Smooth muscle cell (in vitro differentiated cells): Measurements from ENCODE around the gene VWA3A. TPM values are rescaled to one million over a fixed set of nuclear protein-coding genes. Genes with fewer than 3 reads are reported as not detected.

Source experiments
- DNase-seq: peaks from one replicate; lab custom pipeline; 2025; ENCODE audit not compliant: unreplicated experiment; lab: John Stamatoyannopoulos, UW
- H2AFZ ChIP-seq: fragments of 200-600 bp; sonication (generic); 2 replicates; pipeline ENCODE4 v1.6.0; 2016; ENCODE audit warnings: antibody characterized with exemption, low read depth, mild to moderate bottlenecking
- H3F3A ChIP-seq: fragments of 200-600 bp; sonication (generic); 2 replicates; pipeline ENCODE4 v1.6.0; 2017; ENCODE audit warnings: antibody characterized with exemption, low read depth
- H3K27ac ChIP-seq: fragments of 200-600 bp; sonication (generic); 2 replicates; pipeline ENCODE4 v1.5.1; 2016; ENCODE audit warnings: low read depth, mild to moderate bottlenecking
- H3K27me3 ChIP-seq: fragments of 200-600 bp; sonication (generic); 2 replicates; pipeline ENCODE4 v1.6.1; 2016; ENCODE audit warnings: low read depth, mild to moderate bottlenecking
- H3K36me3 ChIP-seq: fragments of 200-600 bp; sonication (generic); 2 replicates; pipeline ENCODE4 v1.5.1; 2016; ENCODE audit warnings: low read depth
- H3K4me1 ChIP-seq: fragments of 200-600 bp; sonication (generic); 2 replicates; pipeline ENCODE4 v1.5.1; 2016; ENCODE audit warnings: low read depth
- H3K4me2 ChIP-seq: fragments of 200-600 bp; sonication (generic); 2 replicates; pipeline ENCODE4 v1.6.0; 2016; ENCODE audit warnings: mild to moderate bottlenecking
- H3K4me3 ChIP-seq: fragments of 200-600 bp; sonication (generic); 2 replicates; pipeline ENCODE4 v1.5.1; 2016; ENCODE audit warnings: mild to moderate bottlenecking
- H3K79me2 ChIP-seq: fragments of 200-600 bp; sonication (generic); 2 replicates; pipeline ENCODE4 v1.6.0; 2016; ENCODE audit warnings: low read depth, mild to moderate bottlenecking
- H3K9ac ChIP-seq: fragments of 200-600 bp; sonication (generic); 2 replicates; pipeline ENCODE4 v1.6.0; 2016; ENCODE audit warnings: low read depth
- H3K9me3 ChIP-seq: fragments of 200-600 bp; sonication (generic); replicated peaks from 2 replicates; pipeline ENCODE4 v1.5.1; 2016; ENCODE audit warnings: low read depth
- H4K20me1 ChIP-seq: fragments of 200-600 bp; sonication (generic); 2 replicates; pipeline ENCODE4 v1.6.0; 2016; ENCODE audit warnings: low read depth
- WGBS: methylation state at CpG from one replicate; pipeline ENCODE4 v1.1.7; 2016; ENCODE audit warnings: low lambda C conversion rate; 5-methylcytosine and 5-hydroxymethylcytosine counted together
- polyA plus RNA-seq: library from polyadenylated mRNA; unstranded; fragments of >200 nt; fragmentation: Nextera tagmentation; extraction: Ambion mirVana; gene quantifications from 2 replicates; pipeline ENCODE4 v1.2.1, GENCODE V29; 2016
- total RNA-seq: library from RNA; depleted of rRNA; stranded (reverse); fragments of >200 nt; gene quantifications from 2 replicates; pipeline ENCODE4 v1.2.3, GENCODE V29; 2014
- TF ChIP-seq, protein P1 (sequence below): fragments of 200-600 bp; sonication (generic); IDR thresholded peaks from 2 replicates; pipeline ENCODE4 v1.5.1; 2017; ENCODE audit warnings: borderline replicate concordance, mild to moderate bottlenecking, antibody characterized with exemption; ENCODE audit not compliant: insufficient read depth, poor library complexity, severe bottlenecking

Gene VWA3A
- total and polyA plus RNA-seq, 2 experiments from 2014 or later = not detected

DNA sequence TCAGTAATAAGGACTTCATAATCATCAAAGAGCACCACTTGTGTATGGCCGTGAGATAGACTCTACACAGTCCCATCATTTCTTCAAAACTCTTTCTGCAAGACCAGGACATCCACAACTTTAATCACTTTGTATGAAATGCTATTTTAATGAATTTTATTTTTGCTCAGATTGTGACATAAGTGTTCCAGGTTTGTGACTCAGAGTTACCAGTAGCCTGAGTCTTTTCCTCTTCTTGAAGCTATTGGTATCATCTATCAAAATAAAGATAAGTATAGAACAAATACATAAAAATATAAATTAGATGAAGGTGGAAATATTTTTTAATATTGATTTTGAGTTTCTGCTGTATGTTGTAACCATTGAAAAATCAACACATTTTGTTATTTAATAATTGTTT, 16.6 kb upstream of the VWA3A start:
- H4K20me1 ChIP-seq = peaks cover 49% of the 10 kb centered on the region
- peaks cover 5% of the 10 kb centered on the region for H3K79me2 ChIP-seq
- TF ChIP-seq, protein P1, sequence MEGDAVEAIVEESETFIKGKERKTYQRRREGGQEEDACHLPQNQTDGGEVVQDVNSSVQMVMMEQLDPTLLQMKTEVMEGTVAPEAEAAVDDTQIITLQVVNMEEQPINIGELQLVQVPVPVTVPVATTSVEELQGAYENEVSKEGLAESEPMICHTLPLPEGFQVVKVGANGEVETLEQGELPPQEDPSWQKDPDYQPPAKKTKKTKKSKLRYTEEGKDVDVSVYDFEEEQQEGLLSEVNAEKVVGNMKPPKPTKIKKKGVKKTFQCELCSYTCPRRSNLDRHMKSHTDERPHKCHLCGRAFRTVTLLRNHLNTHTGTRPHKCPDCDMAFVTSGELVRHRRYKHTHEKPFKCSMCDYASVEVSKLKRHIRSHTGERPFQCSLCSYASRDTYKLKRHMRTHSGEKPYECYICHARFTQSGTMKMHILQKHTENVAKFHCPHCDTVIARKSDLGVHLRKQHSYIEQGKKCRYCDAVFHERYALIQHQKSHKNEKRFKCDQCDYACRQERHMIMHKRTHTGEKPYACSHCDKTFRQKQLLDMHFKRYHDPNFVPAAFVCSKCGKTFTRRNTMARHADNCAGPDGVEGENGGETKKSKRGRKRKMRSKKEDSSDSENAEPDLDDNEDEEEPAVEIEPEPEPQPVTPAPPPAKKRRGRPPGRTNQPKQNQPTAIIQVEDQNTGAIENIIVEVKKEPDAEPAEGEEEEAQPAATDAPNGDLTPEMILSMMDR = no peak
- H3K27me3 ChIP-seq = no peaks in the 10 kb centered on the region
- H3K27ac ChIP-seq = no peak overlapping the region
- no peaks in the 10 kb centered on the region for H3K36me3 ChIP-seq
- H3K4me3 ChIP-seq = no peak overlapping the region
- H3K9ac ChIP-seq = no peak overlapping the region
- H3F3A ChIP-seq = no peaks in the 10 kb centered on the region
- 94% methylated on average over 1 of the region's 1 CpG for WGBS
- no peaks in the 10 kb centered on the region for H3K4me1 ChIP-seq
- DNase-seq = no peak
- H3K9me3 ChIP-seq = no peaks in the 10 kb centered on the region
- no peak overlapping the region for H3K4me2 ChIP-seq
- no peak overlapping the region for H2AFZ ChIP-seq

DNA sequence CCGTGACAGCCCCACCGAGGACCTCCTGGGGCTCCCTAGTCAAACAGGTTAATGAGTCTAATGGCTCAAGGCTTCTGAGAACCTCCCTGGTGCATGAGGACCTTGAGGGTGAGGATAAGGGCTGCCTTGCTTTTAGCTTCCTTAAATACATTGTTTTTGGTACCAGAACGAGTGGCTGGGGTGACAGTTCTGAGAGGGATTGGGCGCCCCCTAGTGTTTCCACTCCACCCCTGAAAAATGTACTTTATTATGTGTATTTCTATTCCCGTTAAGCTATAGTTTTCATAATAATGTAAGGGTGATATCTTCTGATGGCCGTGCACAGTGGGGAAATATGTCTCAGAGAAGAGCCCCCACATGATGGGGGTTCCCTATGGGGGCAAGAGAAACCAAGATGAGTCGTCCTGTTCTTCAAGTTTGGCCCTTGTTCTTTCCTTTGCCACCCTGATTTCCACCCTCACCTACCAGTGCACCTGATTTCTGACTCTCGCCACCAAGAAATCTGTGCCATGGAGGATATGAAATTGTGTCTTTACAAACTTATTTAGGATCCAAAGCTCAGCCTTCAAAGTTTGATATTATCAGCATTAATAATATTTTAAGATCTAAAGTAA, 14.5 kb upstream of the VWA3A start:
- Histone ChIP-seq H3K36me3 (no peaks in the 10 kb centered on the region), H3K9ac (no peak overlapping the region), H3K9me3 (no peaks in the 10 kb centered on the region), H3F3A (no peaks in the 10 kb centered on the region), H3K27ac (no peak overlapping the region), H3K4me1 (no peaks in the 10 kb centered on the region), H4K20me1 (peaks cover 42% of the 10 kb centered on the region), H3K4me2 (no peak overlapping the region), H3K79me2 (peaks cover 5% of the 10 kb centered on the region), H2AFZ (no peak overlapping the region), H3K4me3 (no peak overlapping the region), H3K27me3 (no peaks in the 10 kb centered on the region)
- TF ChIP-seq, protein P1 = peak; percentile 89
- WGBS = 30% methylated on average over 8 of the region's 8 CpGs
- DNase-seq = peak; percentile 7

DNA sequence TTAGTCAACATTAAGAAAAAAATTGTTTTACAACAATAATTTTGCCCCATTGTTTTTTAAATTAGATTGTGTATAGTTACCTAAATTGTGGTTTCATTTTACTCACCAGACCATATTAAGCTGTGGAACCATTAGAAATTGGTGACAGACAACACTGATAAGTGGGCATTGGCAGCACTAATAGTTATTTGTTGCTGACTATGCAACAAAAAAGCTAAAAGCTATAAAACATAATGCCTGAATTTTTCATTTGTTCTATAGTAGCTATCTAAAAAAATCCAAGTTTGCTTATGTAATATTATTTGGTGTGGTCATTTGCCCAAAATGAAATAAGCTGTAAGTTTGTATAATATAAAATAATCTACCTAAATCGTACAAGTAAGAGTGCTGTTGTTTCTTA, 13.7 kb upstream of the VWA3A start:
- Histone ChIP-seq H3F3A (no peaks in the 10 kb centered on the region), H4K20me1 (peaks cover 33% of the 10 kb centered on the region), H3K27me3 (no peaks in the 10 kb centered on the region), H3K4me2 (no peak overlapping the region), H3K9ac (no peak overlapping the region), H3K27ac (no peak overlapping the region), H3K79me2 (no peaks in the 10 kb centered on the region), H3K36me3 (no peaks in the 10 kb centered on the region), H3K9me3 (no peaks in the 10 kb centered on the region), H3K4me3 (no peak overlapping the region), H3K4me1 (no peaks in the 10 kb centered on the region), H2AFZ (no peak overlapping the region)
- WGBS = 91% methylated on average over 1 of the region's 1 CpG
- TF ChIP-seq, protein P1 = no peak
- no peak for DNase-seq

DNA sequence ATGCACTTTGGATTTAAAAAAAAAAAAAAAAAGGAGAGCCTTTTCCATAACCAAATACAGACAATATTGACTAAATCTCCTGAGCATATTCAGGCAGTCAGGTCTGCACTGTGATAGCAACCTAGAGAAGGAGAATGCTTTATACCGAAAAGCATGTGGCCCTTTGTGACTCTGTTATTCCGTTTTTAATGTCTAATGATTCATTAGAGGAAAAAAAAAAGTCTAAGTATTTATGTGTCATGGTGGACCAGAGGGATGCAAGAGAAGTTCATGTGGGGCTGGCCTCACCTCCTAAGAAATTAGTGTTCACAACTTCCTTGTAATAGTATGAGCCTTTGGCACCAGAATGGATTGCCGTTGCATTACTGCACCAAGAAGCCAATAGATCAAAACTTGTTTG, 11.3 kb upstream of the VWA3A start:
- no peak overlapping the region for H2AFZ ChIP-seq
- TF ChIP-seq, protein P1 = no peak
- 93% methylated on average over 3 of the region's 3 CpGs for WGBS
- no peaks in the 10 kb centered on the region for H3F3A ChIP-seq
- no peak for DNase-seq
- no peak overlapping the region for H3K4me3 ChIP-seq
- no peaks in the 10 kb centered on the region for H3K27me3 ChIP-seq
- H3K79me2 ChIP-seq = no peaks in the 10 kb centered on the region
- peaks cover 13% of the 10 kb centered on the region for H4K20me1 ChIP-seq
- H3K27ac ChIP-seq = no peak overlapping the region
- H3K36me3 ChIP-seq = no peaks in the 10 kb centered on the region
- no peak overlapping the region for H3K4me2 ChIP-seq
- H3K4me1 ChIP-seq = no peaks in the 10 kb centered on the region
- no peaks in the 10 kb centered on the region for H3K9me3 ChIP-seq
- no peak overlapping the region for H3K9ac ChIP-seq
